Measurements from ENCODE around the gene MESP1. TPM values are rescaled to one million over a fixed set of nuclear protein-coding genes. Genes with fewer than 3 reads are reported as not detected.

MESP1 gene
- total and polyA plus RNA-seq, 2 of the 13 experiments (the other 11 are each of a cell fraction or from before 2014, with no cell fraction given), result not detected

DNA sequence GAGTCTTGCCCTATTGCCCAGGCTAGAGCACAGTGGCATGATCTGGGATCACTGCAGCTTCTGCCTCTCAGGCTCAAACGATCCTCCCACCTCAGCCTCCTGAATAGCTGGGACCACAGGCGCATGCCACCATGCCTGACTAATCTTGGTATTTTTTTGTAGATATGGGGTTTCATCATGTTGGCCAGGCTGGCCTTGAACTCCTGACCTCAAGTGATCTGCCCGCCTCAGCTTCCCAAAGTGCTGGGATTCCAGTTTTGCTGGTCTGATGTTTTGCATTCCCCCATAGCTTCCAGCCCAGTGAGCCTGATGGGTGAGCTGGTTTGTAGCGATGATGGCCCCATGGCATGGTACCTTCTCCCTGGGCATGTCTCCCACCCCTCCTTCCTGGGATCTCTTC lies 4.7 kb upstream of the MESP1 start:
- POLR2A ChIA-PET, result no interaction called here
- no peak overlapping the region for H3K27ac ChIP-seq (ENCODE audit: extremely low read length, insufficient read depth, low read length)
- BruUV-seq (replicated peaks), result no TSS peak

More for the DNA sequence above, 4.7 kb upstream of the MESP1 start:
- H3K4me1 ChIP-seq (ENCODE audit: insufficient read depth, low read length), result peaks cover 48% of the 10 kb centered on the region
- 0 out of 2 replicates have a peak, but pooled peaks have one; percentile 21 for TF ChIP-seq ZNF263 (CRISPR knock-in tag; IDR thresholded peaks at IDR 0.05)
- TF ChIP-seq, protein P1, sequence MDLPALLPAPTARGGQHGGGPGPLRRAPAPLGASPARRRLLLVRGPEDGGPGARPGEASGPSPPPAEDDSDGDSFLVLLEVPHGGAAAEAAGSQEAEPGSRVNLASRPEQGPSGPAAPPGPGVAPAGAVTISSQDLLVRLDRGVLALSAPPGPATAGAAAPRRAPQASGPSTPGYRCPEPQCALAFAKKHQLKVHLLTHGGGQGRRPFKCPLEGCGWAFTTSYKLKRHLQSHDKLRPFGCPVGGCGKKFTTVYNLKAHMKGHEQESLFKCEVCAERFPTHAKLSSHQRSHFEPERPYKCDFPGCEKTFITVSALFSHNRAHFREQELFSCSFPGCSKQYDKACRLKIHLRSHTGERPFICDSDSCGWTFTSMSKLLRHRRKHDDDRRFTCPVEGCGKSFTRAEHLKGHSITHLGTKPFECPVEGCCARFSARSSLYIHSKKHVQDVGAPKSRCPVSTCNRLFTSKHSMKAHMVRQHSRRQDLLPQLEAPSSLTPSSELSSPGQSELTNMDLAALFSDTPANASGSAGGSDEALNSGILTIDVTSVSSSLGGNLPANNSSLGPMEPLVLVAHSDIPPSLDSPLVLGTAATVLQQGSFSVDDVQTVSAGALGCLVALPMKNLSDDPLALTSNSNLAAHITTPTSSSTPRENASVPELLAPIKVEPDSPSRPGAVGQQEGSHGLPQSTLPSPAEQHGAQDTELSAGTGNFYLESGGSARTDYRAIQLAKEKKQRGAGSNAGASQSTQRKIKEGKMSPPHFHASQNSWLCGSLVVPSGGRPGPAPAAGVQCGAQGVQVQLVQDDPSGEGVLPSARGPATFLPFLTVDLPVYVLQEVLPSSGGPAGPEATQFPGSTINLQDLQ (CRISPR knock-in tag; IDR thresholded peaks at IDR 0.05), result no peak
- peak; percentile 21; the same call in 1 of the 2 replicates for TF ChIP-seq ZNF770 (CRISPR knock-in tag; IDR thresholded peaks at IDR 0.05)
- CTCF ChIA-PET (ENCODE audit: low intra/inter-chr PET ratio, low total read pairs), result no interaction called here
- in situ Hi-C loops (cut with HindIII; ENCODE audit: extremely low pct_ligation_motif_present, low pct_unique_long_range_greater_than_20kb) (loop anchor here (5.0 kb wide), 1 partner anchor 122 kb away; no protein-coding TSS in a partner anchor), intact Hi-C loops (cut with micrococcal nuclease; ENCODE audit: unreplicated experiment) (no loop called here)
- ATAC-seq (no peak), DNase-seq (ENCODE audit: low spot score) (no peak), FAIRE-seq (no peak)
- no peak overlapping the region for H3K9ac ChIP-seq (ENCODE audit: insufficient read depth, low read depth, low read length)
- H4K20me1 ChIP-seq (ENCODE audit: insufficient read depth, low read length), result no peaks in the 10 kb centered on the region
- H3K4me3 ChIP-seq (replicated peaks in 1 of 3; ENCODE audit: insufficient read depth in 1 of 3, low read depth in 2 of 3, low read length in 3 of 3), result no peak overlapping the region
- H3K27me3 ChIP-seq (ENCODE audit: control insufficient read depth in 1 of 2, insufficient read depth in 2 of 2, low read length in 2 of 2), result peaks cover 10 to 32% of the 10 kb centered on the region in 2 experiments
- no peaks in the 10 kb centered on the region for H3K9me3 ChIP-seq (ENCODE audit: low read length)
- no peaks in the 10 kb centered on the region for H3K36me3 ChIP-seq (replicated peaks in 1 of 2; ENCODE audit: control insufficient read depth in 1 of 2, insufficient read depth in 2 of 2, low read length in 2 of 2)
- no peak overlapping the region for H3K4me2 ChIP-seq (ENCODE audit: low read depth, low read length)
- no peak overlapping the region for H2AFZ ChIP-seq (ENCODE audit: low read length)
- 23% methylated on average over 4 of the region's 4 CpGs for WGBS (ENCODE audit: low lambda C conversion rate)
- H3K79me2 ChIP-seq (ENCODE audit: insufficient read depth, low read length), result no peaks in the 10 kb centered on the region

Measured in HepG2 (cell line).